Measurements from ENCODE around the gene BPIFB3.
"Not testable (repeated sequence)": the region's sequence is repeated elsewhere in the genome, so short reads cannot be mapped to it uniquely, and the experiment has no call there.

BPIFB3 gene

DNA sequence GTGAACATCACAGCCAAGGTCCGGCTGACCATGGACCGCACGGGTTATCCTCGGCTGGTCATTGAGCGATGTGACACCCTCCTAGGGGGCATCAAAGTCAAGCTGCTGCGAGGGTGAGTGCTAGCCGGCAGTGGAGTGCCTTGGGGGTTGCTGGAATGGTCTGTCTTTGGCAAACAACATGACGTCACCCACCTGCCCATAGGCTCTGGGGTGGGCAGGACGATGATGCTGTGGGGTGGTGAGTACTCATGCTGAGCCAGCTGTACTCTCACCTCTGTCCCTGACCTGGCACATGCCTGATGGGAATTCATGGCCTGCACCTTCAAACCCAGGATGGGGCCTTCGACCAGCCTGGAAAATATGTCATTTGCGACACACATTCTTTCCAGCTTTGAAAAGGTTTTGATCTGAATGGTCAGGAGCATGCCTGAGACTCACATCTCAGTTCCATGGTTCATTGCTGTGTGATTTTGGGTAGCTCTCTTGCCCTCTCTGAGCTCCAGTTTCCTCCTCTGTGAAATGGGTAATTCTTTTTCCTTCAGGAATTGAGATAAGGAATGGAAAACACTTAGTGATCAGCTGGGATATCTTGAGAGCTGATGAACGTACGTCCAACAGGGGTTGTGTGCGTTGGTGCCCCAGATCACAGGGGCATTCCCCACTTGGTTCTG, 32.5 kb downstream of the BPIFB3 start:
- no peak for DNase-seq (ENCODE audit: low read depth)

DNA sequence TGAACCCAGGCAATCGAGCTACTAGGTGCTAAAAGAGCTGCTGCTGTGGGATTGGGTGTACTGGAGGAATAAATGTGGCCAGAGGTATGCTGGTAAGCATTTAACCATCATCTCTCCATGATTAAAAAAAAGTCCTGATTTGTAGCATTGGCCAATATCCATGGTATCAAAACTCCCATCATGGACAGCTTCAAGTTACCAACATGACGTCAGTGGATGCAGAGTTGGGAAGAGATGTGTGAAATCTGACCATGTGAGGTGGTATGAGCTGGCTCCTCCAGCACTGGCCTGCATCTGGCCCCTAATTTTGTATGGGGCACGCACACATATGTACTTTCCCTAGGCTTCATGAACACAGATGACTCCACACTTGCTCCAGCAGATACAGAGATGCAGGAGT, 37.4 kb downstream of the BPIFB3 start:
- no peak for DNase-seq (ENCODE audit: low read depth)

DNA sequence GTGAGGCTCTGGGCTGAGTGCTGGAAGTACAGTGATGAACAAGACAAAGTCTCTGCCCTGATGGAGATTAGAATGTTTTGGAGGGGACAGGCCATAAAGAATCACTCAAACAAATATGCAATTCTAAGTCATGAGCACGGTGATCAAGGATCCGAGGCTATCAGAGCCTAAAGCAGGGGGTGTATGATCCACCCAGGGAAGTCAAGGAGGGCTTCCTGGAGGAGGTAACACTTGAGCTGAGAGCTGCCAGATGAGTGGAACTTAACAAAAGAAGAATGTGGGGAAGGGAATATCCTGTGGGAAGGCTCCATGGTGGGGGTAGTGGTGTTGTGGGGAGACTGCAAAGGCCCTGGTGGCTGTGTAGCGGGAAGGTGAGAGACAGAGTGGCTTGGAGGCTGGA, 38.0 kb downstream of the BPIFB3 start:
- no peak for DNase-seq (ENCODE audit: low read depth)

DNA sequence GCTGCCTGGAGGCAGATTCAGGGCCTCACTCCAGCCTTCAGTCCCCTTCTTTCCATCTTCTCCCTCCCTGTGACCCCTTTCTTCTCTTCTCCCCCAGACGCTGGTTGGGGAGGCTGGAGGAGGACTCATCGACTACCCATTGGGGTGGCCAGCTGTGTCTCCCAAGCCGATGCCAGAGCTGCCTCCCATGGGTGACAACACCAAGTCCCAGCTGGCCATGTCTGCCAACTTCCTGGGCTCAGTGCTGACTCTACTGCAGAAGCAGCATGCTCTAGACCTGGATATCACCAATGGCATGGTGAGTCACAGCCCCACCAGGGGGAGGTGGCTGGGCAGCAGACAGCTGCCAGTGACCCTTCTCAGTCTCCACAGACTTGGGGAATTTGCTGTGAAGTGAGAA, 38.7 kb downstream of the BPIFB3 start:
- no peak for DNase-seq (ENCODE audit: low read depth)

DNA sequence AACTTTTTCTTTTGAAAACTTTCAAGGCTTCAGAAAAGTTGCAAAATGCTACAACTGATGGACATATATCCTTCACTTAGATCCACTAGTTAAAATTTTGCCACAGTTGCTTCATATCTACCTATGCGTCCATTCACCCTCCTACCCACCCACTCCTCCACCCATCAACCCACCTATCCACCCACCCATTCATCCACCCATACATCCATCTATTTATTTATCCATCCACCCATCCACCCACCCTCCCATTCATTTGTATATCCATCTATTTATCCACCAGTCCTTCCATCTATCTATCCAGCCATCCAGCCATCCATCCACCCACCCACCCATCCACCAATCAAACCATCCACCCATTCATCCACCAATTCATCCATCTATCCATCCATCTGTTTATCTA, 39.4 kb downstream of the BPIFB3 start:
- DNase-seq (ENCODE audit: low read depth) = no peak

DNA sequence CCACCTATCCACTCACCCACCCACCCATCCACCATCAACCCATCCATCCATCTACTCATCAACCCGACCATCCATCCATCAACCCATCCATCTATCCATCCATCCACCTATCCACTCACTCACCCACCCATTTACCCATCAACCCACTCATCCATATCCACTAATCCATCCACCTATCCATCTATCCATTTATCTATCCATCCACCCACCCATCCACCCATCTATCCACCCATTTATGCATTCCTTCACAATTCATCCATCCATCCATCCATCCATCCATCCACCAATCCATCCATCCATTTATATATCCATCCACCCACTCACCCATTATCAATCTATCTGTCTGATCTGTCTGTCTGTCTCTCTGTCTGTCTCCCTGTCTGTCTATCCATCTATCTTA, 39.9 kb downstream of the BPIFB3 start:
- DNase-seq (ENCODE audit: low read depth) = no peak

DNA sequence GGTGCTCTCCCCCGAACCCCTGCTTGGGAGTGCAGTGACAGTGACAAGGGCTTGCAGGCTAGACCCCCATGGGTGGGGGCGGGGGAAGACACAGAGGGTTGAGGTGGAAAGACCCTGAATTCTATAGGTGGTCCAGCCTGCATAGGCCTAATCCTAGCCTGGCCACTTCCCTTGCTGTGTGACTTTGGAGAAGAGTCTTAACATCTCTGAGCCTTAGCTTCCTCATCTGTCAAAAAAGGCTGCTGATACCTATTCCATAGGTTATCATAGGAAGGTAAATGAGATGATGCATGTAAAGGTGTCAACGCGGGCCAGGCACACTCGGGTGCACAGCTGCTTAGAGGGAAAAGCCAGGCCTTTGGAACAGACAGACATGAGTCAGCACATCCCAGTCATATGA, 41.5 kb downstream of the BPIFB3 start:
- DNase-seq (ENCODE audit: low read depth) = no peak

DNA sequence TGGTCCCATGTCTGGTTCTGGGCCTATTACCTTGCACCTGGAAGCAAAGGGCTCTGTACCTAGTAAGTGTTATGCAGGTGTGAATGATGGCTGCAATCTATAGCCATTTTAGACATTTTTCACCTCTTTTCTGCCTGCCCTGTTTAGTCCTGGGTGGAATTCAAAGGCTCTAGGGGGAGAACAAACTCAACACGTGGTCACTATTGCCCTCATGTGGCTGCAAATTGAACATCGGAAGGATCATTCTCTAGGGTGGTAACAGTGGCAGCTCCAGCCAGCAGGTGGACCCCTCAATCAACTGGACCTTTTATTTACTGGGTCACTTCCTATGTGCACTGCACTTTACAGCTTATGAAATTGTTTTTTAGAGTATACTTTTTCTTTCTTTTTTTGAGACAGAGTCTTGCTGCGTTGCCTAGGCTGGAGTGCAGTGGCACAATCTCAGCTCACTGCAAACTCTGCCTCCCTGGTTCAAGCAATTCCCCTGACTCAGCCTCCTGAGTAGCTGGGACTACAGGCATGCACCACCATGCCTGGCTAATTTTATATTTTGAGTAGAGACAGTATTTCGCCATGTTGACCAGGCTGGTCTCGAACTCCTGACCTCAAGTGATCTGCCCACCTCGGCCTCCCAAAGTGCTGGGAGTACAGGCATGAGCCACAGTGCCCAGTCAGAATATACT, 42.3 kb downstream of the BPIFB3 start:
- DNase-seq (ENCODE audit: low read depth) = peak; percentile 28

DNA sequence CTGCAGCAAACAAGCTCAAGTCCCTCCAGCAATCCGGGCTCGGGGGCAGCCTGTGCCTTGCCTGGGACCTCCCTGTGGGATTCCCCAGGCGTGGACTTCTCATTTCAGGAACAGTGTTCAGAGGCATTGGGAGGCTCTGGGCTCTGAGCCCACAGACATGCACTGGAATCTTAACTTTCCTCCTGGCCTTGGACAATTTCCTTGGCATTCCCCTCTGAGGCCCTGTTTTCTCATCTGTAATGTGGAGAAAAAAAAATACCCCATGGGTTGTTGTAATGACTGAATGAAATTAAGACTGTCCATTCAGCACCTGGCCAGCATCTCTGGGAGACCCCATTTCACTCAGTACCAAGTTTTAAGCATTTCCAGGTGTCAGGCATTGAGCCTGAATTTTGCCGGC, 43.3 kb downstream of the BPIFB3 start:
- no peak for DNase-seq (ENCODE audit: low read depth)

DNA sequence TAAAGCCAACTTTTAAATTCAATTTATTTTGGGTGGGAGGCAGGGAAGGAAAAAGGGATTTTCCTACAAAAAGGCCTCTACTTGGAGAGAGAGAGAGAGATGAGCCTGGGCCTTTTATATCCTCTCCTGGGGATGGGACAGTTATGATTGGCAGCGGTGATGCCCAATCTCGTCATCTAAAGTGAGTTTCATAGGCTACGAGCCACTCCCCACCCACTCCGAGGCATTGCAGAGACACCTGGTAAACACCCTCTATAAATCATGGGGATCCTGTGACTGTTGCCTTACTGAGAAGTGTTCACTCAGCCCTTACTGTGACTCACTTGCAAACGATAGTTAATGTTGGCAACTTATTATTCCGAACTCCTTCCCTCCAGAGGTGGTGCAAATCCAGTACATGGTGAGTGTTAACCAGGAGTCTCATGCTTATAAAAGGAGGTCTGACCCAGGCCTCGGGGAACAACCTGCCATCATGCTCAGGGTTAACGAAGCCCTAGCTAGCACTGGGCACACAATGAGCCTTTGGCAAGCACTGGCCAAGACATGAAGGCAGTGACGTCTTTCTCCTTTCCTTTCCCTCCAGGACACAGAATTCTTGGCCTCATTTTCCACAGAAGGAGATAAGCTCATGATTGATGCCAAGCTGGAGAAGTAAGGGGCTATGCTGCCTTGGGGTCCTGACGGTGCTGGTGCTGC, 46.3 kb downstream of the BPIFB3 start:
- DNase-seq (ENCODE audit: low read depth) = no peak

DNA sequence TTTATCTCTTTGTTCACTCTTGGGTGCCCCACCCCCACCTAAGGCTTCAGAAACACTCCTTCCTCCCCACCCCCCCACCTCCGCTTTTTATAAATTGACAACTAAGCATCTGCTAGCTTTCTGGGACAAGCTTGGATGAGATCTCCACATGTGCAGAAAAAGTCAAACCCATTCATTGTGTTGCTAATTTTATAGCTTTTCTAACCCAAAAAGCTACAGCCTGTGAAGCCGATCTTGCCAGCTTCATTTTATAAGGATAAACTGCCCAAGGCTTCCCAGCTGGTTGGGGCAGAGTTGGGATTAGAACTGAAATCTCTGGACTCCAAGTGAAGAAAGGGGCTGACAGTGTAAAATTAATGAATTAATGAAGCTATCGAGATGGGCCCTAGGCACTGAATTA, 49.9 kb downstream of the BPIFB3 start:
- DNase-seq (ENCODE audit: low read depth) = no peak

DNA sequence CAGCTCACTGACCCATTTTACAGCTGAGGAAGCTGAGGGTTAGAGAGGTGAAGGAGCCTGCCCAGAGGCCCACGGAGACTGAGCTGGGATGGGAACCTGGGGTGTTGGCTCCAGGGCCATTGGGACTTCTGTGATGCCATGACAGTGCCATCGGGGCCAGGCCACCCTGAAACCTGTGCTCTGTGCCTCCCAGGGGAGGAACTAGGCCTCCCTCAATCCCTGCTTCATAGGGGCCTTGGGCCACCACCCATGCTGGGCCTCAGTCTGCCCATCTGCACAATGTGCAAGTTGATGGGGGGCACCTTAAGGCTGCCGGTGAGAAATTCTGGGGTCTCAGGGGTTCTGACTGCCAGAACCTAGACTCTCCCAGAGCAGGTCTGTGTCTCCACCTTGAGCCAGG, 50.6 kb downstream of the BPIFB3 start:
- no peak for DNase-seq (ENCODE audit: low read depth)

DNA sequence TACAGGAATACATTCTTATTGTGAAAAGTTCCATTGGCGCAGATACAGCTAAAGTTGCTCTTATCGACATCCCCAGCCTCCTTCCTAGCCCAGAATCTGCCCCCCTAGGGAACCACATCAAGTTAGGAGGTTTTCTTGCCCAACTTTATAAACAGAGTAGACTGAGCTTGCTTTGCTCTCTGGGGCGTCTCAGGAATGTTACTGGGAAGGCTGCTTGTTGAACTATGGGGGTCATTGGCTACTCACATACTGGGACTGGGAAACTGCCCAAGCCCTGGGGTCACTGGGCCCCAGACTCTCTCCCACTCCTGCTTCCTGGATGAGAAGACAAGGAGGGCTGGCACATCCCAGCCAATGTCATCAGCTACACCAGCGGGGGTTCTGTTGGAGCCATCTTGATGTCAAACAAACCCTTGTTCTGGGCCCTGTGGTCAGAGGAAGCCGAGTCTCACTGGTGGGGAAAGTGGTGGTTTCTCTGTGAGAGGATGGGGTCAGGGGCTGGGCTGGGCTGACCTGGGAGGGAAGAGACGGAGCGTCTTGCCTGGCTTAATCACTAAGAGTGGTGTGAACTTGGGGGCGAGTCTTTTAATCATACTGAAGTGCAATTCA, 51.7 kb downstream of the BPIFB3 start:
- no peak for DNase-seq (ENCODE audit: low read depth)

DNA sequence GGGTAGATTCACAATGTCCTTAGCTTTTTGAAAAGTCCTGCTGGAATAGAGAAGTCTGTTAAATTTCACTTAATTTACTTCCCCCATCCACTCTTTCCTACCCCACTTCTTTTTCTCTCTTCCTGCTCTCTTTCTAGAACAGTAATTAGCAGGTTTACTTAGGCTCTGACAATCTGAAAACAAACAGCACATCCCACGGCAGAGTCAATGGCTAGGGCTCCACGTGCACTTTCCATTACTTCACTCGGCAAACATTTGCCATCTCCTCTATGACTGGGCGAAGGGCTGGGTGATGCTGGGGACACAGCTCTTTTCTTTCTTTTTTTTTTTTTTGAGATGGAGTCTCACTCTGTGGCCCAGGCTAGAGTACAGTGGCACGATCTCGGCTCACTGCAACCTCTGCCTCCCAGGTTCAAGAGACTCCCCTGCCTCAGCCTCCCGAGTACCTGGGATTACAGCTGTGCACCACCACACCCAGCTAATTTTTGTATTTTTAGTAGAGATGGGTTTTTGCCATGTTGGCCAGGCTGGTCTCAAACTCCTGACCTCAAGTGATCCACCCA, 52.4 kb downstream of the BPIFB3 start:
- DNase-seq (ENCODE audit: low read depth) = not testable (repeated sequence)

DNA sequence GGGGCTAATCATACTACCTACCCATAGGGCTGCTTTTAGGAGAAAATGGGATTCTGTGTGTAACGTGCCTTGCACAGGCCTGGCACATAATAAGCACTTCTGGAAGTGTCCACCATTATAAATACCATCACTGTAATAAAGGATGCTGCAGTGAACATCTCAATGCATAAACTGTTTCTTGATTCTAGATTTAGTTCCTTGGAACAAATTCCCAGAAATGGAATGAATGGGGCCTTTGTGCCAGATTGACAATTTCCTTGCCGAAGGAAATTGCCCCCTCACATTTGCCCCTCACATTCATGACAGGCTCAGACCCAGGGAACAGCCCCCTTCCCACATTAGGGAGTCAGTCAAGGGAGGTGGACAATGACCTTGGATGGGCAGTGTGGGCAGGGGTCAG, 55.0 kb downstream of the BPIFB3 start:
- DNase-seq (ENCODE audit: low read depth) = no peak

DNA sequence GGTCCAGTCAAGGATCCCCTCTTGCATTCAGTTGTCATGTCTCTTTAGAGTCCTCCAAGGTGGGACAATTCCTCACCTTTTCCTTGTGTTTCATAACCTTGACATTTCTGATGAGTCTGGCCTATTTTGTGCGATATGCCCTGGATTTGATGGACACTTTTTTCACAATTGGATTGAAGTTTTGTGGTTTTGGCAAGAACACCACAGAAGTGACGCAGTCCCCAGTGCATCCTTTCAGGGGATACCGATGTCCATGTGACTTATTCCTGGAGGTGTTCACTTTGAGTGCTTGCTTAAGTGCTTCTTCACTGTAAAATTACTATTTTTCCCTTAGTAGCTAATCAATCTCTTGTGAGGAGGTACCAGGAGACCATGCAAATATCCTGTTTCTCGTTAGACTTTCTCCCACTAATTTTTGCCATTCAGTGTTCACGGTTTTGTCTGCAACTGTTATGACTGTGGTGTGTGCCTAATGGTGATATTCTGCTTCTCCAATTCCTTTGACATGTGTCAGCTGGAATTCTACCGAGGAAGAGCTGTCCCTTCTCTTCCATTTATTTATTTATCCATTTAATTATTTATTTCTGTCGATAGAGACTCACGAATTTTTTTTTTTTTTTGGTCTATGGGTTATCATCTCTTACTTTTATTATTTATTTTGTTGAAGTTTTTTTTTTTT, 56.6 kb downstream of the BPIFB3 start:
- no peak for DNase-seq (ENCODE audit: low read depth)

DNA sequence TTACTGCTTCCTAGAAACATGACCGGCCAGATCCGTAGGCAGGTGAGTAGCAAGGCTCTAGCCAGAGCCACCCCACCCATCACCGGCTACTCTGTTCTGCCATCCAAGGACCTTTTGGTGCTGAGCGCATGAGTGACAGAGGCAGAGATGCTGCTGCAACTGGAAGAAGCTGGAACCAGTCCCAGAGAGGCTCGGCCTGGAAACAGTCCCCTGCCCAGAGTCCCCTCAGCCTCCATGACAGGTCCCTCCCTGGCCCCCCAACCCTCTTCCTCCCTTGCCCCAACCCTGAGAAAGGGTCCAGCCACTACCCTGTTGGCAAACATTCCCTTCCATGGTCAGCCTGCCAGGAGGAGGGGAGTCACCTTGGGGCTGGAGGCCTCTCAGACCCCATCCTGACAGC, 57.6 kb downstream of the BPIFB3 start:
- DNase-seq (ENCODE audit: low read depth) = no peak

DNA sequence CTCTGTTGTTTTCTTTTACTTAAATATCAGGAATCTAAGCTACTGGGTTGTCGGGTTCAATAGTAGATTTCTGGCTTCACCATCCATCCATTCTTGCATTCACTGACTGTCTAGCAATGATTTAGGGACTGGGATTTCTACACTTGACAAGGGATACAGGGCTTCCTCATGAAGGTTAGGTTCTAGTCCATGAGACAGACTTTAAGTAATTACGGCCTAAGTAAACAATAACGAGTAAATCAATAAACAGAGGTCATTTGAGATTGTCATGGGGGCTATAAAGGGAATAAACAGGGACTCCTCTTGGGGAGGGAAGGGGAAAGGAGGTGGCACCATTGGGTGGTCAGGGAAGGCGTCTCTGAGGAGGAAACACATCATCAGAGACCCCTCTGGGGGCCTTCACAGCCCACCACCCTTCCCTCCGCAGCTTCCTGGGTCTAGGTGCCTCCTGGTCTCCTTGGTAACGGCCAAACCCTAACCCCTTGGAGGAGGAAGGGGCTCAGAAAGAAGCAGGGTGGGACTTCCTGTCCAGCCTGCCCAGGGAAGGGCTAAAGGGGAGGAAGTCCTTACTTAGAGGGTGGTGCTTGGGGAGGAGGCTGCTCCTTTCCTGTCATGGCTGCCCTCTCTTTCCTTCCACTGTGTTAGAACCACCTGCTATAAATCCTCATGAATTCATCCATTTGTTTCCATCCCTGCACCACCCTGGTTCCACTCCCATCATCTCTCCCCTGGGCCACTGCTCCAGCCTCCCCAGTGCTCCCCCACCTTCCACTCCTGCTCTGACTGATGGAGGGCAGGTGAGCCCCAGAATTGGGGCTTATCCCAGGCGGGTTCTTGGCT, 59.1 kb downstream of the BPIFB3 start:
- no peak for DNase-seq (ENCODE audit: low read depth)

DNA sequence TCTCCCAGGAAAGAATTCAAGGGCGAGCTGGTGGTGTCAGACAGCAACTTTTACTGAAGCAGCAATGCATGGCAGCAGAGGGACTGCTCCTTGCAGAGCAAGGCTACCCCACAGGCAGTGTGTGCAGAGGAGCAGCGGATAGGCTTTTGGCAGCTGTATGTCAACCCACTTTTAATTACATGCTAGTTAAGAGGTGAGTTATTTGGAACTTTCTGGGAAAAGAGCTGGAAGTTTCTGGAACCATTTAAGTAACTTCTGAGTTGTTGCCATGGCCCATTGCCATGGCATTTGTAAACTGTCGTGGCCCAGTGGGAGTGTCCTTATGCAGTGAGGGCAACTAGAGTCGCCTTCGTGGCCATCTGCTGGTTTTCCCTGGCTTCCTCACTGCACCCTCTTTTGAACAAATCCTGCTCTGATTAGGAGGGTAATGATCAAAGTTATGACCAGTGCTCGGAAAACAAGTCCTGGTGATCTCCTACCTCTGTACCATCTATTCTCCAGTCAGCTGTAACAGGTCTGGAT, 59.7 kb downstream of the BPIFB3 start:
- no peak for DNase-seq (ENCODE audit: low read depth)

DNA sequence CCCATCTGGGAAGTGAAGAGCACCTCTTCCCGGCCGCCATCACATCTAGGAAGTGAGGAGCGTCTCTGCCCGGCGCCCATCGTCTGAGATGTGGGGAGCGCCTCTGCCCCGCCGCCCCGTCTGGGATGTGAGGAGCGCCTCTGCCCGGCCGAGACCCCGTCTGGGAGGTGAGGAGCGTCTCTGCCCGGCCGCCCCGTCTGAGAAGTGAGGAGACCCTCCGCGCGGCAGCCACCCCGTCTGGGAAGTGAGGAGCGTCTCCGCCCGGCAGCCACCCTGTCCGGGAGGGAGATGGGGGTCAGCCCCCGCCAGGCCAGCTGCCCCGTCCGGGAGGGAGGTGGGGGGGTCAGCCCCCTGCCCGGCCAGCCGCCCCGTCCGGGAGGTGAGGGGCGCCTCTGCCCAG, 61.8 kb downstream of the BPIFB3 start:
- not testable (repeated sequence) for DNase-seq (ENCODE audit: low read depth)

All from stromal cell of bone marrow (primary cell).